Sciatic nerve (tissue), 2 donors: ENCODE measurements around the gene HEATR5A. TPM values are rescaled to one million over a fixed set of nuclear protein-coding genes. Genes with fewer than 3 reads are reported as not detected.
"Not testable (repeated sequence)": the region's sequence is repeated elsewhere in the genome, so short reads cannot be mapped to it uniquely, and the experiment has no call there.

Experiments used
- ATAC-seq: fragments of 200-7000 bp; cut with Tn5 transposase; one replicate; pipeline ENCODE4 v1.9.1; 2020; ENCODE audit warnings: mild to moderate bottlenecking, moderate library complexity
- DNase-seq: peaks from one replicate; pipeline ENCODE4 v3.0.0-alpha.2; 2020; ENCODE audit warnings: low spot score
- intact Hi-C: fragments of 100-400 bp; cut with DNase I; formaldehyde crosslinking; loops from one replicate; pipeline ENCODE4 v1.14.2; 2022
- total RNA-seq: library from RNA; stranded (reverse); fragmentation: NEBNext Ultra II Directional; extraction: Animal tissue kit (Norgen Biotek cat#: 25700); gene quantifications from one replicate; pipeline ENCODE4 v1.2.1, GENCODE V29; 2021
- donor health status: DM: no; HTN: no; CAD: no.
- donor health status: DM: no; HTN: no; CAD: no.

HEATR5A gene
- total RNA-seq, 1 donor from 2014 or later, result 65.1 TPM

GRCh38 chr14:31346097-31346496, 74.3 kb downstream of the HEATR5A start:
- intact Hi-C loops, result no loop called here
- ATAC-seq (no peak), DNase-seq (no peak)

- DNase-seq, result no peak
- intact Hi-C loops, result no loop called here
- no peak for ATAC-seq
Observed at GRCh38 chr14:31341280-31341679, 79.1 kb downstream of the HEATR5A start.

- ATAC-seq (no peak), DNase-seq (no peak)
- intact Hi-C loops, result no loop called here
Observed at GRCh38 chr14:31340297-31341063, 79.9 kb downstream of the HEATR5A start.

DNA sequence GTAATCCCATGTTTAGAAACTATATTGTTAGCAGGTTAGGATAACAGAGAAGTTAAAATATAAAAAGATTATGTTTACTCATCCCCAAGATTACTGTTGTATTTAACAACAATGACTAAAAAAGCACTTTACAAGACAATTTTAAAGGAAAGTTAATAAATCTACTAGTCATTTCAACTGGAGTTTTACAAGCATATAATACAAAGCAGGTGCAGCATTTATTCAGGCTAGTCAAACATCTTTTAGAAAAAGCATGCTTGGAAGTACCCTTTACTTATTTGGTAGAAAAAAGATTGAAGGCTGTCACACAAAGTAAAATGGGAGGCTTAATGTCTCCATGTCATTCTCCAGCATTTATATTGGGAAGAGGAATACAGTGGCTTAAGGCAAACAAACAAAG, 80.6 kb downstream of the HEATR5A start:
- intact Hi-C loops, result no loop called here
- ATAC-seq (no peak), DNase-seq (no peak)

DNA sequence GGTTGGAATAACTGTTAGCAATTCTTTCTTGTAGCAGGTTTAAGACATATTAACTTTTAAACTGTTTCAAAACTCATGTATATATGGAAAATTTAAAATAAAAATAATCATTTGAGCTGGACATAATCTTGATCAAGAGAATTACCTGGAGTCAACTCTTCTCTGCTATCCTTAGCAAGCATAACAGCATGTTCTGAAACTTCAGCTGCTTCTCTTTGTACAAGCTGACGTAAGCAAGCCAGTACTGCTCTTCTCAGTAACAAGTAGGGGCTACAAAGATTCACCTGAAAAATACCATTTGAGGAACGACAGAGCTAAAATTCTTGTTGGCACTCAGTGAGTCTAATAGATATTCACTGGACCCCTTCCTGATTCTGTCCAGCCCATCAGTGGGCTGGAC, 83.0 kb downstream of the HEATR5A start:
- DNase-seq (no peak), ATAC-seq (no peak)
- intact Hi-C loops, result no loop called here

DNA sequence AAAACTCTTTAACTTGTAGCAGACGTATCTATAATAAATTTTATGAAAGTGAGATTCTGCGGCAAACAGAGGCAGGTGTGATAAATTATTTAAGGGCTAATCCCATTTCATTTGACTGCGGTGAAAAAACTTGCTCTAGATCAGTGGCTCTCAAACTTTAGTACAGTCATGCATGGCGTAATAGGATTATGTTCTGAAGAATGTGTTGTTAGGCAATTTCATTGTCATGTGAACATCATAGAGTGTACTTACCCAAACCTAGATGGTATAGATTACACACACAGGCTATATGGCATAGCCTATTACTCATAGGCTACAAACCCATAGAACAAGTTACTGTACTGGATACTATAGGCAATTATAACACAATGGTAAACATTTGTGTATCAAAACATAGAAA, 83.7 kb downstream of the HEATR5A start:
- DNase-seq (no peak), ATAC-seq (no peak)
- intact Hi-C loops, result no loop called here

GRCh38 chr14:31331395-31331794, 89.0 kb downstream of the HEATR5A start:
- ATAC-seq, intact Hi-C loops, DNase-seq: not testable (repeated sequence)

DNA sequence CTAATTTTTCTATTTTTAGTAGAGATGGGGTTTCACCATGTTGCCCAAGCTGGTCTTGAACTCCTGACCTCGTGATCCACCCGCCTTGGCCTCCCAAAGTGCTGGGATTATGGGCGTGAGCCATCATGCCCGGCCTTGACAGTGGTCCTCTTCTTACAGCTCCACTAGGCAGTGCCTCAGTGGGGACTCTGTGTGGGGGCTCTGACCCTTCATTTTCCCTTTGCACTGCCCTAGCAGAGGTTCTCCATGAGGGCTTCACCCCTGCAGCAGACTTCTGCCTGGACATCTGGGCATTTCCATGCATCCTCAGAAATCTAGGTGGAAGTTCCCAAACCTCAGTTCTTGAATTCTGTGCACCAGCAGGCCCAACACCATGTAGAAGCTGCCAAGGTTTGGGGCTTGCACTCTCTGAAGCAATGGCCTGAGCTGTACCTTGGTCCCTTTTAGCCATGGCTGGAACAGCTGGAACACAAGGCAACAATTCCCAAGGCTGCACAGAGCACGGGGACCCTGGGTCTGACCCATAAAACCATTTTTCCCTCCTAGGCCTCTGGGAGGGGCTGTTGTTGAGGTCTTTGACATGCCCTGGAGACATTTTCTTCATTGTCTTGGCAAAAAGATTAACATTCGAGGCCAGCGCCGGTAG, 90.4 kb downstream of the HEATR5A start:
- intact Hi-C loops, ATAC-seq, DNase-seq: not testable (repeated sequence)

- no peak for ATAC-seq
- intact Hi-C loops, result no loop called here
- DNase-seq, result no peak
Observed at GRCh38 chr14:31326111-31326510, 94.2 kb downstream of the HEATR5A start.

DNA sequence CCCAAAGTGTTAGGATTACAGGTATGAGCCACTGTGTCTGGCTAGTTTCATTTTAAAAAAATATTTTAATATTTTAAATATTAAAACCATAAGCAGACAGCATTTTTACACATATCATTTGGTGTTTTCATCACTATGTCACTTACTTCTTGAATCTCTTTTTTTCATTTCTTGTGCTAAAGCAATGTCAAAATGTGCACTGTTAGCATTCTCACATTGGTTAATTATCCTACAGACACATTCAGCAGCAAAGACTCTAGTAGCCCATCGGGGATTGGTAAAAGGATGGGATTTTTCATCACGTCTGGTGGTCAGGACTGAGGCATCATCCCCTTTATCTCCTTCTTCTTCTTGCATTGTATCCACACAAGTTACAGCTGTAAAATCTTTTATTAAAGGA, 96.9 kb downstream of the HEATR5A start:
- DNase-seq (no peak), ATAC-seq (no peak)
- intact Hi-C loops, result no loop called here

DNA sequence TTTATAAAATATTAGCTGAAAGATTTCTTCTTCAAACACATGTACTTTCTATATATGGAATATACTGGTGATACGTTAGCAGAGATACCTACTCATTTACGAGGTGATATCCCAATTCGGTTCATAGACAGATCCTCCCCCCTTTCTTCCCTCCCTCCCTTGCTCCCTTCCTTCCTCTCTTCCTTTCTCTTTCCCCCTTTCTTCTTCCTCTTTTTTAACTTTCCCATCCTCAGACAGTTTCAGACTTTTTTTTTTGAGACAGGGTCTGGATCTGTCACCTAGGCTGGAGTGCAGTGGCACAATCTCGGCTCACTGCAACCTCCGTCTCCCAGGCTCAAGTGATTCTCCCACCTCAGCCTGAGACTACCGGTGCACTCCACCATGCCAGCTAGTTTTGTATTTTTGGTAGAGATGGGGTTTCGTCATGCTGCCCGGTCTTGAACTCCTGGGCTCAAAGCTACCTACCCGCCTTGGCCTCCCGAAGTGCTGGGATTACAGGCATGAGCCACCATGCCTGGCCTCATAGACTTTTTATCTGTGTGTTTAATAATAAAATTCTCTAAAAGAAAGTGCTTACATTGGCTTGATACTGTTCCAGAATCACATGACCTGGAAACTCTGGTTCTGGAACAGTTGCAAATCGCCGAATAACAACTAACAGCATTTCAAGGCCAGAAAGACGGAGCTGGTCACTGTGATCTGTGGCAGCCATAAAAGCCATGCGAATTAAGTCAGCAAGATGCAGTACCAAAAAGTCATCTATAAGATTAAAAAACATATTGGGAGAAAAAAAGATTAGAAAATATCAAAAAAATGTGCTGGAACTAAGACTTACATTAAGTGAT, 99.2 kb downstream of the HEATR5A start:
- no peak for ATAC-seq
- intact Hi-C loops, result no loop called here
- DNase-seq, result no peak

DNA sequence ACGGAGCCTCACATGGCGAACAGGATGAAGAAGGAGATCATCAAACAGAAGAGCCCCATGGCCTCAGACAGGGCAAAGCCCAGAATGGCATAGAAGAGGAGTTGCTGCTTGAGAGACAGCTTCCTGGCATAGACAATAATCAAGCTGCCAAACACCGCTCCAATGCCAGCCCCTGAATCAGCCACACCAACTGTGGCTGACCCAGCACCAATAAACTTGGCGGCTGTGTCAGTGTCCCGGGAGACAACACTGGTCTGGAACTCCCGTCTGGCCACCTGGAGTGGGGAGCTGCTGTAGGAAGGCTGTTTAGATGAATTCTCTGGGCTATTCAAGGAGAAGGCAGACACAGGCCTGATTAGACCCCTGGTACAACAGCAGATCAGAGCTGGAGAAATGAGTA, 100.1 kb downstream of the HEATR5A start:
- ATAC-seq (no peak), DNase-seq (no peak)
- intact Hi-C loops, result no loop called here

DNA sequence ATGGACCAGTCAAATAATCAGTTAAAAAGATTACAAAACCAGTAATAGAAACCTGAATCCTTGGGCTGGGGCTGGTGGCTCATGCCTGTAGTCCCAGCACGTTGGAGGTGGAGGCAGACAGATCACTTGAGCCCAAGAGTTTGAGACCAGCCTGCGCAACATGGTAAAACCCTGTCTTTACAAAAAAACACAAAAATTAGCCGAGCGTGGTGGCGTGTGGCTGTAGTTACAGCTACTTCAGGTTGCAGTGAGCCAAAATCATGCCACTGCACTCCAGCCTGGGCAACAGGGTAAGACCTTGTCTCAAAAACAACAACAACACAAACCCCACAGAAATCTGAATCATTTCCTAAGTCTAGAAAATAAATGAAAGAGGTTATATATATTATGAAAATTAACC, 100.6 kb downstream of the HEATR5A start:
- intact Hi-C loops, result no loop called here

GRCh38 chr14:31312934-31313333, 107.4 kb downstream of the HEATR5A start:
- intact Hi-C loops, result no loop called here
- ATAC-seq (no peak), DNase-seq (no peak)

More for the DNA sequence above, 100.6 kb downstream of the HEATR5A start:
- ATAC-seq (no peak), DNase-seq (no peak)

DNA sequence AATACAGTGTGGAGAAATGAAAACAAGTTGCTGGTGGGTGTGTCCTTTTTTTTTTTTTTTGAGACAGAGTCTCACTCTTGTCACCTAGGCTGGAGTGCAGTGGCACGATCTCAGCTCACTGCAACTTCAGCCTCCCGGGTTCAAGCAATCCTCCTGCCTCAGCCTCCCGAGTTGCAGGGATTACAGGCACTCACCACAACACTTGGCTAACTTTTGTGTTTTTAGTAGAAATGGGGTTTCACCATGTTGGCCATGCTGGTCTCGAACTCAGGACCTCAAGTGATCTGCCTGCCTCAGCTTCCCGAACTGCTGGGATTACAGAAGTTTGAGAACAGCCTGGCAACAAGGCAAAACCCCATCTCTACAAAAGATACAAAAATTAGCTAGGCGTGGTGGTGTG, 108.0 kb downstream of the HEATR5A start:
- ATAC-seq, DNase-seq, intact Hi-C loops: not testable (repeated sequence)

- intact Hi-C loops, result no loop called here
- no peak for DNase-seq
- no peak for ATAC-seq
Observed at GRCh38 chr14:31307618-31308017, 112.7 kb downstream of the HEATR5A start.

- ATAC-seq (no peak), DNase-seq (no peak)
- intact Hi-C loops, result no loop called here
Observed at GRCh38 chr14:31307198-31307597, 113.2 kb downstream of the HEATR5A start.

- intact Hi-C loops, result no loop called here
- ATAC-seq (no peak), DNase-seq (no peak)
Observed at GRCh38 chr14:31303654-31304053, 116.7 kb downstream of the HEATR5A start.

GRCh38 chr14:31300883-31301282, 119.5 kb downstream of the HEATR5A start:
- intact Hi-C loops, result no loop called here
- no peak for ATAC-seq
- DNase-seq, result no peak

DNA sequence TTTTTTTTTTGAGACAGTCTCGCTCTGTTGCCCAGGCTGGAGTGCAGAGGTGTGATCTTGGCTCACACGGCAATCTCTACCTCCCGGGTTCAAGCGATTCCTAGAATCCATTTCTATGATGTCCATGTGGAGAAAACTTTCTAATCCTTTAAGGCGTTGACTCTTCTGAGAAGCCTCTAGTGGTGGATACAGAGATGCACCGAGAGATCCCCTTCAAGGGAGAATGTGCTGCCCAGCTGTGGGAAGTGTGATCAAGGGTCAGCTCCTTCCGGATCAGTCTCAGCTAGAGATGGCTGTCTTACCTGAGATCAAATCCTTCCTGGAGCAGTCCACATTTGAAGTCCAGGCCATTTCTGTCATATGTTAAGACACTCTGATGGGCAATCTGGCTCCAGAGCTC, 120.1 kb downstream of the HEATR5A start:
- ATAC-seq (no peak), DNase-seq (no peak)
- intact Hi-C loops, result no loop called here
